DND-41 (cell line): ENCODE results near the gene CYYR1.

ENCODE experiments used
- ATAC-seq: fragments of 200-7000 bp; cut with Tn5 transposase; 3 replicates; pipeline ENCODE4 v1.9.1; 2021; ENCODE audit warnings: low read depth; ENCODE audit not compliant: insufficient read depth
- DNase-seq: peaks from one replicate; pipeline ENCODE4 v3.0.0-alpha.2; 2020
- H2AFZ ChIP-seq: 2 replicates; pipeline ENCODE4 v1.6.0; 2012; ENCODE audit warnings: low read depth, low read length
- H3K27ac ChIP-seq: 2 replicates; pipeline ENCODE4 v1.5.1; 2012; ENCODE audit warnings: low read length, inconsistent platforms
- H3K27me3 ChIP-seq: fragments of 200-600 bp; sonication (generic); 2 replicates; pipeline ENCODE4 v1.6.0; 2012; ENCODE audit warnings: low read length, mild to moderate bottlenecking, inconsistent platforms; ENCODE audit not compliant: insufficient read depth, poor library complexity
- H3K36me3 ChIP-seq: 2 replicates; pipeline ENCODE4 v1.5.1; 2012; ENCODE audit warnings: low read length, inconsistent platforms; ENCODE audit not compliant: insufficient read depth
- H3K4me1 ChIP-seq: 2 replicates; pipeline ENCODE4 v1.5.1; 2012; ENCODE audit warnings: mild to moderate bottlenecking, low read length; ENCODE audit not compliant: insufficient read depth
- H3K4me2 ChIP-seq: 2 replicates; pipeline ENCODE4 v1.6.0; 2012; ENCODE audit warnings: mild to moderate bottlenecking, moderate library complexity, low read length, inconsistent platforms; ENCODE audit not compliant: insufficient read depth
- H3K4me3 ChIP-seq, 2 experiments: fragments of 200-600 bp in 1 of 2; shearing (Covaris generic) in 1 of 2; 2 replicates each; pipeline ENCODE4 v1.5.1; 2012 to 2016; ENCODE audit warnings: inconsistent platforms in 2 of 2, low read length in 2 of 2, mild to moderate bottlenecking in 2 of 2, low read depth in 1 of 2, moderate library complexity in 1 of 2
- H3K79me2 ChIP-seq: 2 replicates; pipeline ENCODE4 v1.6.0; 2012; ENCODE audit warnings: low read length, inconsistent platforms; ENCODE audit not compliant: insufficient read depth
- H3K9ac ChIP-seq: 2 replicates; pipeline ENCODE4 v1.6.0; 2012; ENCODE audit warnings: low read depth, mild to moderate bottlenecking, inconsistent platforms, low read length, moderate library complexity
- H3K9me3 ChIP-seq: 2 replicates; pipeline ENCODE4 v1.5.1; 2012; ENCODE audit warnings: low read length, moderate library complexity, mild to moderate bottlenecking, inconsistent platforms; ENCODE audit not compliant: insufficient read depth, severe bottlenecking
- H4K20me1 ChIP-seq: 2 replicates; pipeline ENCODE4 v1.6.0; 2012; ENCODE audit warnings: low read length; ENCODE audit not compliant: insufficient read depth
- CTCF ChIP-seq: IDR thresholded peaks from 2 replicates; pipeline ENCODE4 v1.5.1; 2012; ENCODE audit warnings: borderline replicate concordance, low read length, moderate library complexity, mild to moderate bottlenecking; ENCODE audit not compliant: poor library complexity, severe bottlenecking; ENCODE audit errors: extremely low read depth
- EZH2 ChIP-seq: IDR thresholded peaks from 3 replicates; pipeline ENCODE4 v1.6.1; 2012; ENCODE audit warnings: borderline replicate concordance, low read depth, mild to moderate bottlenecking, moderate library complexity, low read length, inconsistent platforms; ENCODE audit not compliant: severe bottlenecking

CYYR1 gene

DNA sequence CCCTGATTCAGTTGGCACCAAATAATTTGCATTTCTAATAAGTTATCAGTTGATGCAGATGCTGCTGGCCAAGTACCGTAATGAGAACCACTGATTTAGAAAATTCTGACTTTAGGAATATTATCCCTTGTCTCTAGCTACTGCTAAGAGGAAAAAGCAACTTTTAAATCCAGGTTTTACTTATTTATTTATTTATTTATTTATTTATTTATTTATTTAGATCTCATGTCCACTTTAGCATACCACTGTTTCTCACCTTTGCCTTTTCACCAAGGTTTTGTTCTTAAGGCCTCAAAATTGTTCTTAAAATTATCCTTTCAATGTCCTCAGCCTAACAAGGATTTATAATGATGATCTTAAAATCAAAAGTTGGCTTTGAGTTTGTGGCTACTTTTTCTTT, 8.7 kb upstream of the CYYR1 start:
- Histone ChIP-seq H3K36me3 (no peaks in the 10 kb centered on the region), H3K9ac (no peak overlapping the region), H3K4me2 (no peak overlapping the region), H3K4me3 (no peak overlapping the region), H3K79me2 (no peaks in the 10 kb centered on the region), H2AFZ (no peak overlapping the region), H3K27me3 (no peaks in the 10 kb centered on the region), H4K20me1 (no peaks in the 10 kb centered on the region), H3K4me1 (peaks cover 9% of the 10 kb centered on the region; the same call in 1 of the 2 replicates), H3K9me3 (peaks cover 6% of the 10 kb centered on the region), H3K27ac (no peak overlapping the region)
- ATAC-seq: no peak
- no peak for DNase-seq
- TF ChIP-seq CTCF (no peak), EZH2 (no peak)

- Histone ChIP-seq H3K4me3 (no peak overlapping the region), H3K27me3 (no peaks in the 10 kb centered on the region), H3K4me2 (no peak overlapping the region), H4K20me1 (no peaks in the 10 kb centered on the region), H3K36me3 (no peaks in the 10 kb centered on the region), H3K27ac (no peak overlapping the region), H3K9ac (no peak overlapping the region), H3K9me3 (peaks cover 6% of the 10 kb centered on the region), H2AFZ (no peak overlapping the region), H3K79me2 (no peaks in the 10 kb centered on the region), H3K4me1 (no peaks in the 10 kb centered on the region)
- DNase-seq (no peak), ATAC-seq (no peak)
- TF ChIP-seq EZH2 (no peak), CTCF (no peak)
Measured at GRCh38 chr21:26572076-26572701, 897 bp downstream of the CYYR1 start.

DNA sequence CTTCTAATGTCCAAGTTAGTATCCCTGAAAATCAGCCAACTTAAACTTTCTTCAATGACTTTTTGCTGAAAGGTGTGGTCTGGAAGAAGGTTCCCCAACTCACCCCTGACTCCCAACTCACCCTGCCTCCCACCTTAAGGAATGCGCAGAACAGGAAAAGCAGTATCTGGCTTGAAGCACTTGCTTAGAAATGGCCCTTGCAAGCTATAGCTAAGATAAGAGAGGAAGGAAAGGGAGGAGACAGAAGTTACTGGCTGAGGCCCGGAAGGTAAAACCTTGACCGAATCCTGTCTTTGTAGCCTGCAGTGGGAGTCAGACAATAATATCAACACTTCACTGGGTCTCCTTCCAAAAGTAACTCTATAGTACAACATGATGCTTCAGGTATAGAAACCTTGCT, 2.9 kb downstream of the CYYR1 start:
- H3K4me2 ChIP-seq: no peak overlapping the region
- no peak overlapping the region for H3K9ac ChIP-seq
- H3K4me3 ChIP-seq: no peak overlapping the region
- H3K36me3 ChIP-seq: no peaks in the 10 kb centered on the region
- TF ChIP-seq CTCF: no peak
- no peak for TF ChIP-seq EZH2
- no peaks in the 10 kb centered on the region for H3K4me1 ChIP-seq
- no peak for DNase-seq
- no peaks in the 10 kb centered on the region for H4K20me1 ChIP-seq
- H3K9me3 ChIP-seq: peaks cover 6% of the 10 kb centered on the region
- ATAC-seq: no peak
- no peak overlapping the region for H3K27ac ChIP-seq
- no peaks in the 10 kb centered on the region for H3K79me2 ChIP-seq
- H3K27me3 ChIP-seq: no peaks in the 10 kb centered on the region
- no peak overlapping the region for H2AFZ ChIP-seq
